ENCODE measurements around the gene MRTFB. TPM values are rescaled to one million over a fixed set of nuclear protein-coding genes. Genes with fewer than 3 reads are reported as not detected.

The MRTFB gene
- total RNA-seq, 1 experiment from 2014 or later, result 29.8 TPM

- H3K36me3 ChIP-seq (ENCODE audit: insufficient read depth, low read length, poor library complexity, severe bottlenecking), result no peaks in the 10 kb centered on the region
- no peak overlapping the region for H3K4me3 ChIP-seq (ENCODE audit: low read depth, low read length, poor library complexity, severe bottlenecking)
- H3K27ac ChIP-seq (ENCODE audit: low read depth, low read length, poor library complexity, severe bottlenecking), result no peak overlapping the region
- TF ChIP-seq EZH2 (IDR thresholded peaks at IDR 0.05; ENCODE audit: borderline replicate concordance, low read depth, low read length, poor library complexity, severe bottlenecking) (no peak), CTCF (conservative IDR thresholded peaks at IDR 0.05; ENCODE audit: low read depth, low read length) (no peak)
- CTCF ChIA-PET, result no interaction called here
- no peaks in the 10 kb centered on the region for H3K4me1 ChIP-seq (ENCODE audit: insufficient read depth, low read length, poor library complexity, severe bottlenecking)
- no peaks in the 10 kb centered on the region for H3K27me3 ChIP-seq (replicated peaks; ENCODE audit: insufficient read depth, low read depth, low read length, poor library complexity)
- intact Hi-C loops (cut with micrococcal nuclease; ENCODE audit: unreplicated experiment), result no loop called here
- POLR2A ChIA-PET (ENCODE audit: low non-redundant PET), result no interaction called here
- DNase-seq (ENCODE audit: low spot score), result no peak
- no TSS peak for BruUV-seq (replicated peaks)
- no peaks in the 10 kb centered on the region for H3K9me3 ChIP-seq (ENCODE audit: low read depth, low read length, poor library complexity, severe bottlenecking)
Measured at GRCh38 chr16:14101415-14101814, 30.3 kb downstream of the MRTFB start.

GRCh38 chr16:14102925-14103720, 32.0 kb downstream of the MRTFB start:
- POLR2A ChIA-PET (ENCODE audit: low non-redundant PET), result no interaction called here
- Histone ChIP-seq H3K4me3 (ENCODE audit: low read depth, low read length, poor library complexity, severe bottlenecking) (no peak overlapping the region), H3K27me3 (replicated peaks; ENCODE audit: insufficient read depth, low read depth, low read length, poor library complexity) (no peaks in the 10 kb centered on the region), H3K27ac (ENCODE audit: low read depth, low read length, poor library complexity, severe bottlenecking) (no peak overlapping the region), H3K9me3 (ENCODE audit: low read depth, low read length, poor library complexity, severe bottlenecking) (no peaks in the 10 kb centered on the region), H3K36me3 (ENCODE audit: insufficient read depth, low read length, poor library complexity, severe bottlenecking) (no peaks in the 10 kb centered on the region), H3K4me1 (ENCODE audit: insufficient read depth, low read length, poor library complexity, severe bottlenecking) (no peaks in the 10 kb centered on the region)
- TF ChIP-seq CTCF (conservative IDR thresholded peaks at IDR 0.05; ENCODE audit: low read depth, low read length) (no peak), EZH2 (IDR thresholded peaks at IDR 0.05; ENCODE audit: borderline replicate concordance, low read depth, low read length, poor library complexity, severe bottlenecking) (no peak)
- intact Hi-C loops (cut with micrococcal nuclease; ENCODE audit: unreplicated experiment), result no loop called here
- no peak for DNase-seq (ENCODE audit: low spot score)
- no TSS peak for BruUV-seq (replicated peaks)
- CTCF ChIA-PET, result no interaction called here

- Histone ChIP-seq H3K27ac (ENCODE audit: low read depth, low read length, poor library complexity, severe bottlenecking) (no peak overlapping the region), H3K4me3 (ENCODE audit: low read depth, low read length, poor library complexity, severe bottlenecking) (no peak overlapping the region), H3K27me3 (replicated peaks; ENCODE audit: insufficient read depth, low read depth, low read length, poor library complexity) (no peaks in the 10 kb centered on the region), H3K4me1 (ENCODE audit: insufficient read depth, low read length, poor library complexity, severe bottlenecking) (no peaks in the 10 kb centered on the region), H3K9me3 (ENCODE audit: low read depth, low read length, poor library complexity, severe bottlenecking) (no peaks in the 10 kb centered on the region), H3K36me3 (ENCODE audit: insufficient read depth, low read length, poor library complexity, severe bottlenecking) (no peaks in the 10 kb centered on the region)
- no TSS peak for BruUV-seq (replicated peaks)
- DNase-seq (ENCODE audit: low spot score), result no peak
- CTCF ChIA-PET, result no interaction called here
- POLR2A ChIA-PET (ENCODE audit: low non-redundant PET), result no interaction called here
- TF ChIP-seq CTCF (conservative IDR thresholded peaks at IDR 0.05; ENCODE audit: low read depth, low read length) (no peak), EZH2 (IDR thresholded peaks at IDR 0.05; ENCODE audit: borderline replicate concordance, low read depth, low read length, poor library complexity, severe bottlenecking) (no peak)
- intact Hi-C loops (cut with micrococcal nuclease; ENCODE audit: unreplicated experiment), result no loop called here
Measured at GRCh38 chr16:14104066-14104465, 32.9 kb downstream of the MRTFB start.
